Body of pancreas (tissue), 4 donors: Measurements from ENCODE around the gene STIM2. TPM values are rescaled to one million over a fixed set of nuclear protein-coding genes. Genes with fewer than 3 reads are reported as not detected.
A peak's percentile ranks its signal among the peaks of the same experiment; 100 is the strongest.

Experiments used
- ATAC-seq: fragments of 150-250 bp; one replicate; pipeline ENCODE4 v1.9.1; 2016
- DNase-seq, 4 donors: peaks; one replicate each; pipeline ENCODE4 v3.0.0-alpha.2; 2019
- H3K27ac ChIP-seq, 4 donors: fragments of 200-600 bp; sonication (generic); 1 replicate in 3 of 4; 2 replicates in 1 of 4; pipeline versions ENCODE4 v1.5.1 to v1.6.1; 2016 to 2019; ENCODE audit warnings: mild to moderate bottlenecking in 1 of 4, mixed read lengths in 1 of 4, moderate library complexity in 1 of 4
- H3K27me3 ChIP-seq, 2 donors: fragments of 200-600 bp; sonication (generic); one replicate each; pipeline ENCODE4 v1.6.0; 2016; ENCODE audit warnings: mild to moderate bottlenecking in 1 of 2
- H3K36me3 ChIP-seq, 2 donors: fragments of 200-600 bp; sonication (generic); replicated peaks in 1 of 2; 2 replicates each; pipeline ENCODE4 v1.5.1; 2016; ENCODE audit warnings: low read depth in 2 of 2; ENCODE audit not compliant: insufficient read depth in 1 of 2
- H3K4me1 ChIP-seq: fragments of 200-600 bp; sonication (generic); one replicate; pipeline ENCODE4 v1.6.0; 2016
- H3K4me3 ChIP-seq, 2 donors: fragments of 200-600 bp; sonication (generic); 1 replicate in 1 of 2; 2 replicates in 1 of 2; pipeline ENCODE4 v1.5.1; 2016 to 2019
- H3K9me3 ChIP-seq, 3 donors: fragments of 200-600 bp; sonication (generic); 1 replicate in 2 of 3; 2 replicates in 1 of 3; pipeline ENCODE4 v1.5.1; 2016
- CTCF ChIP-seq, 7 experiments: fragments of 450-650 bp in 4 of 7; fragments of 200-600 bp in 3 of 7; sonication (generic) in 3 of 7; IDR thresholded peaks; one replicate each; pipeline ENCODE4 v1.5.1; 2016 to 2019; ENCODE audit warnings: antibody characterized with exemption in 7 of 7
- POLR2A ChIP-seq, 3 donors: fragments of 450-650 bp; IDR thresholded peaks; one replicate each; pipeline ENCODE4 v1.6.1; 2016; ENCODE audit warnings: antibody characterized with exemption in 3 of 3, mild to moderate bottlenecking in 2 of 3
- WGBS, 2 donors: methylation state at CpG; one replicate each; pipeline ENCODE4 v1.1.5; 2017; 5-methylcytosine and 5-hydroxymethylcytosine counted together
- intact Hi-C: fragments of 100-400 bp; cut with DNase I; formaldehyde crosslinking; loops from one replicate; pipeline ENCODE4 v1.15.1; 2023
- total RNA-seq, 2 donors: library from RNA; depleted of rRNA; stranded (reverse); fragments of >200 nt; gene quantifications; one replicate each; pipeline ENCODE4 v1.1.0, GENCODE V29; 2016

STIM2 gene
- total RNA-seq, 2 donors from 2014 or later: 10.9 to 53.4 TPM

- Histone ChIP-seq H3K27me3 (no peaks in the 10 kb centered on the region), H3K4me3 (peak overlapping the region; percentile 24 to 48), H3K36me3 (no peaks in the 10 kb centered on the region), H3K4me1 (peaks cover 28% of the 10 kb centered on the region), H3K27ac (peak overlapping the region; percentile 94 to 98 (median 94)), H3K9me3 (no peaks in the 10 kb centered on the region)
- DNase-seq (no peak), ATAC-seq (no peak)
- TF ChIP-seq POLR2A (IDR thresholded peaks at IDR 0.05) (no peak), CTCF (IDR thresholded peaks at IDR 0.05) (no peak)
- intact Hi-C loops: no loop called here
- WGBS, 2 donors: 7 to 14% methylated on average over 7 of the region's 7 CpGs
These were observed 3.7 kb upstream of the STIM2 start for GRCh38 chr4:26856906-26857277.

- TF ChIP-seq POLR2A (IDR thresholded peaks at IDR 0.05): peak; percentile 75 to 82 (median 82)
- peak in 4 of 7 experiments; percentile 6 to 42 (median 24) for TF ChIP-seq CTCF (IDR thresholded peaks at IDR 0.05)
- DNase-seq: peak; percentile 93 to 94 (median 94)
- Histone ChIP-seq H3K9me3 (no peaks in the 10 kb centered on the region), H3K27me3 (no peaks in the 10 kb centered on the region), H3K4me1 (peaks cover 30% of the 10 kb centered on the region), H3K27ac (peak overlapping the region; percentile 94 to 98 (median 94)), H3K36me3 (no peaks in the 10 kb centered on the region), H3K4me3 (peak overlapping the region; percentile 24 to 48)
- WGBS, 2 donors: 0% methylated on average over 17 to 60 of the region's 65 CpGs
- peak; percentile 76 for ATAC-seq
- intact Hi-C loops: no loop called here
These were observed 3.2 kb upstream of the STIM2 start for GRCh38 chr4:26857278-26858034.

GRCh38 chr4:26858035-26858918 is 2.4 kb upstream of the STIM2 start:
- no peaks in the 10 kb centered on the region for H3K9me3 ChIP-seq
- DNase-seq (no peak), ATAC-seq (no peak)
- H3K27ac ChIP-seq: peak overlapping the region; percentile 94 to 98 (median 94)
- TF ChIP-seq POLR2A (IDR thresholded peaks at IDR 0.05): no peak
- no peak for TF ChIP-seq CTCF (IDR thresholded peaks at IDR 0.05)
- peaks cover 38% of the 10 kb centered on the region for H3K4me1 ChIP-seq
- intact Hi-C loops: no loop called here
- H3K36me3 ChIP-seq: no peaks in the 10 kb centered on the region
- WGBS, 2 donors: 1 to 4% methylated on average over 17 of the region's 17 CpGs
- peak overlapping the region; percentile 24 to 48 for H3K4me3 ChIP-seq
- no peaks in the 10 kb centered on the region for H3K27me3 ChIP-seq

GRCh38 chr4:26858947-26859401 is 1.7 kb upstream of the STIM2 start:
- DNase-seq (no peak), ATAC-seq (no peak)
- intact Hi-C loops: no loop called here
- TF ChIP-seq POLR2A (IDR thresholded peaks at IDR 0.05): no peak
- Histone ChIP-seq H3K27ac (peak overlapping the region; percentile 94 to 98 (median 94)), H3K9me3 (no peaks in the 10 kb centered on the region), H3K4me1 (peaks cover 45% of the 10 kb centered on the region), H3K4me3 (no peak overlapping the region), H3K27me3 (no peaks in the 10 kb centered on the region), H3K36me3 (no peaks in the 10 kb centered on the region)
- WGBS, 2 donors: 25 to 28% methylated on average over 3 of the region's 3 CpGs

- WGBS, 2 donors: 17 to 19% methylated on average over 5 of the region's 5 CpGs
- H3K9me3 ChIP-seq: no peaks in the 10 kb centered on the region
- H3K27me3 ChIP-seq: no peaks in the 10 kb centered on the region
- no peaks in the 10 kb centered on the region for H3K36me3 ChIP-seq
- intact Hi-C loops: no loop called here
- peak in 2 of 4 donors; percentile 23 to 24 for DNase-seq
- H3K27ac ChIP-seq: peak overlapping the region; percentile 94 to 98 (median 94)
- TF ChIP-seq CTCF (IDR thresholded peaks at IDR 0.05): no peak
- no peak for TF ChIP-seq POLR2A (IDR thresholded peaks at IDR 0.05)
- peak overlapping the region; percentile 12 to 87 for H3K4me3 ChIP-seq
- no peak for ATAC-seq
- peaks cover 50% of the 10 kb centered on the region for H3K4me1 ChIP-seq
These were observed 882 bp upstream of the STIM2 start for GRCh38 chr4:26859762-26860156.
